WTC11 (cell line): ENCODE data around the gene C1QB. TPM values are rescaled to one million over a fixed set of nuclear protein-coding genes. Genes with fewer than 3 reads are reported as not detected.
A peak's percentile ranks its signal among the peaks of the same experiment; 100 is the strongest.

Experiments used
- ATAC-seq: fragments of 200-7000 bp; cut with Tn5 transposase; 2 replicates; pipeline ENCODE4 v1.10.0; 2021; ENCODE audit warnings: mild to moderate bottlenecking, moderate library complexity
- CTCF ChIA-PET: fragments of 300-600 bp; sonication (Branson Sonifier 250); formaldehyde crosslinking; loops from one replicate; lab custom pipeline; 2021; ENCODE audit warnings: antibody characterized with exemption; lab: Charles Lee
- POLR2A ChIA-PET: fragments of 350-600 bp; sonication (Branson Sonifier 250); formaldehyde crosslinking; loops from one replicate; lab custom pipeline; 2021; ENCODE audit warnings: antibody characterized with exemption; lab: Charles Lee
- DNase-seq: peaks from one replicate; pipeline ENCODE4 v3.0.0; 2021; ENCODE audit warnings: low spot score
- H3K27ac Mint-ChIP-seq: 2 replicates; pipeline ENCODE4 v1.8.0; 2021; ENCODE audit warnings: mixed read lengths
- H3K27me3 Mint-ChIP-seq: 2 replicates; pipeline ENCODE4 v1.8.0; 2021; ENCODE audit warnings: low read depth, mild to moderate bottlenecking, moderate library complexity, mixed read lengths
- H3K36me3 Mint-ChIP-seq: 2 replicates; pipeline ENCODE4 v1.8.0; 2021; ENCODE audit warnings: mixed read lengths
- H3K4me1 Mint-ChIP-seq: 2 replicates; pipeline ENCODE4 v1.8.0; 2022; ENCODE audit warnings: mixed read lengths
- H3K4me3 Mint-ChIP-seq: 2 replicates; pipeline ENCODE4 v1.8.0; 2021; ENCODE audit warnings: mild to moderate bottlenecking, moderate library complexity, mixed read lengths
- H3K9me3 Mint-ChIP-seq: 2 replicates; pipeline ENCODE4 v1.8.0; 2021; ENCODE audit warnings: mixed read lengths
- AR ChIP-seq: fragments of 250-450 bp; sonication (Bioruptor Pico); IDR thresholded peaks from 2 replicates; pipeline ENCODE4 v1.9.0; 2021; ENCODE audit warnings: mild to moderate bottlenecking
- ATF1 ChIP-seq: sonication (generic); formaldehyde crosslinking; IDR thresholded peaks from 2 replicates; pipeline ENCODE4 v1.8.1; 2023; ENCODE audit warnings: mild to moderate bottlenecking, moderate library complexity, missing genetic modification reagents
- ATF3 ChIP-seq: sonication (generic); formaldehyde crosslinking; conservative IDR thresholded peaks from 2 replicates; pipeline ENCODE4 v1.8.1; 2022; ENCODE audit warnings: mild to moderate bottlenecking, missing genetic modification reagents
- ATF6 ChIP-seq: sonication (generic); formaldehyde crosslinking; IDR thresholded peaks from 2 replicates; pipeline ENCODE4 v1.8.1; 2023; ENCODE audit warnings: mild to moderate bottlenecking, missing genetic modification reagents
- CDX4 ChIP-seq: fragments of 250-450 bp; sonication (Bioruptor Pico); IDR thresholded peaks from 2 replicates; pipeline ENCODE4 v1.9.0; 2021; ENCODE audit warnings: moderate library complexity, mild to moderate bottlenecking, inconsistent platforms, borderline replicate concordance
- CREB1 ChIP-seq: sonication (generic); formaldehyde crosslinking; IDR thresholded peaks from 2 replicates; pipeline ENCODE4 v1.8.0; 2023; ENCODE audit warnings: mild to moderate bottlenecking, missing genetic modification reagents
- CREM ChIP-seq: sonication (generic); formaldehyde crosslinking; IDR thresholded peaks from 2 replicates; pipeline ENCODE4 v1.8.1; 2022; ENCODE audit warnings: mild to moderate bottlenecking, missing genetic modification reagents, moderate library complexity
- ELF4 ChIP-seq: sonication (generic); formaldehyde crosslinking; IDR thresholded peaks from 2 replicates; pipeline ENCODE4 v1.8.1; 2022; ENCODE audit warnings: low read depth, mild to moderate bottlenecking, moderate library complexity, missing genetic modification reagents
- ETV6 ChIP-seq: sonication (generic); formaldehyde crosslinking; IDR thresholded peaks from 2 replicates; pipeline ENCODE4 v1.8.1; 2022; ENCODE audit warnings: mild to moderate bottlenecking, missing genetic modification reagents
- FOXP4 ChIP-seq: sonication (generic); formaldehyde crosslinking; IDR thresholded peaks from 2 replicates; pipeline ENCODE4 v1.8.0; 2022; ENCODE audit warnings: mild to moderate bottlenecking, missing genetic modification reagents
- GRHL2 ChIP-seq: fragments of 250-450 bp; sonication (Bioruptor Pico); IDR thresholded peaks from 2 replicates; pipeline ENCODE4 v1.8.0; 2022; ENCODE audit warnings: mild to moderate bottlenecking, moderate library complexity; ENCODE audit not compliant: insufficient replicate concordance, severe bottlenecking
- KAT7 ChIP-seq: sonication (generic); formaldehyde crosslinking; IDR thresholded peaks from 2 replicates; pipeline ENCODE4 v1.8.1; 2023; ENCODE audit warnings: missing genetic modification reagents, mild to moderate bottlenecking, borderline replicate concordance
- NFYB ChIP-seq: sonication (generic); formaldehyde crosslinking; conservative IDR thresholded peaks from 2 replicates; pipeline ENCODE4 v1.8.0; 2022; ENCODE audit warnings: low read depth, missing genetic modification reagents
- NR2C2 ChIP-seq: sonication (generic); formaldehyde crosslinking; IDR thresholded peaks from 2 replicates; pipeline ENCODE4 v1.8.0; 2022; ENCODE audit warnings: mild to moderate bottlenecking, missing genetic modification reagents
- RORB ChIP-seq: fragments of 250-450 bp; sonication (Bioruptor Pico); IDR thresholded peaks from 2 replicates; pipeline ENCODE4 v1.9.0; 2021; ENCODE audit warnings: mild to moderate bottlenecking
- SMAD3 ChIP-seq: sonication (generic); formaldehyde crosslinking; IDR thresholded peaks from 2 replicates; pipeline ENCODE4 v1.8.0; 2022; ENCODE audit warnings: missing genetic modification reagents, mild to moderate bottlenecking, borderline replicate concordance
- TEAD1 ChIP-seq: sonication (generic); formaldehyde crosslinking; IDR thresholded peaks from 2 replicates; pipeline ENCODE4 v1.8.0; 2022; ENCODE audit warnings: mild to moderate bottlenecking, missing genetic modification reagents
- USF2 ChIP-seq: sonication (generic); formaldehyde crosslinking; IDR thresholded peaks from 2 replicates; pipeline ENCODE4 v1.8.1; 2023; ENCODE audit warnings: mild to moderate bottlenecking, missing genetic modification reagents, moderate library complexity
- ZNF396 ChIP-seq: fragments of 250-450 bp; sonication (Bioruptor Pico); IDR thresholded peaks from 2 replicates; pipeline ENCODE4 v1.8.0; 2021; ENCODE audit warnings: mild to moderate bottlenecking, moderate library complexity, borderline replicate concordance
- total RNA-seq: library from RNA; stranded (reverse); gene quantifications from 3 replicates; pipeline ENCODE4 v1.2.3, GENCODE V29; 2021

The C1QB gene
- total RNA-seq, 1 experiment from 2014 or later: 0.61 TPM

- no peaks in the 10 kb centered on the region for H3K36me3 Mint-ChIP-seq
- TF ChIP-seq CREM (CRISPR knock-in tag): no peak
- TF ChIP-seq RORB (CRISPR knock-in tag): no peak
- H3K4me3 Mint-ChIP-seq: no peak overlapping the region
- peaks cover 8% of the 10 kb centered on the region for H3K4me1 Mint-ChIP-seq
- H3K27me3 Mint-ChIP-seq: peaks cover 13% of the 10 kb centered on the region
- ATAC-seq: no peak
- no peak overlapping the region for H3K27ac Mint-ChIP-seq
- POLR2A ChIA-PET: no interaction called here
- CTCF ChIA-PET: no interaction called here
- DNase-seq: no peak
- no peaks in the 10 kb centered on the region for H3K9me3 Mint-ChIP-seq
Observed at GRCh38 chr1:22606161-22606560, 46.9 kb upstream of the C1QB start.

GRCh38 chr1:22607154-22607553 is 45.9 kb upstream of the C1QB start:
- peak; percentile 69 for ATAC-seq
- H3K27me3 Mint-ChIP-seq: peaks cover 13% of the 10 kb centered on the region
- DNase-seq: peak; percentile 63

GRCh38 chr1:22608361-22608760 is 44.7 kb upstream of the C1QB start:
- Mint-ChIP-seq H3K4me1 (peaks cover 8% of the 10 kb centered on the region), H3K9me3 (no peaks in the 10 kb centered on the region), H3K36me3 (no peaks in the 10 kb centered on the region), H3K4me3 (no peak overlapping the region), H3K27me3 (peaks cover 13% of the 10 kb centered on the region), H3K27ac (no peak overlapping the region)
- DNase-seq: no peak
- no peak for ATAC-seq
- ChIA-PET CTCF (no interaction called here), POLR2A (no interaction called here)
- TF ChIP-seq ATF1 (CRISPR knock-in tag): no peak
- no peak for TF ChIP-seq ELF4 (CRISPR knock-in tag)
- no peak for TF ChIP-seq CDX4 (CRISPR knock-in tag)
- TF ChIP-seq TEAD1: no peak
- TF ChIP-seq ETV6: no peak
- no peak for TF ChIP-seq KAT7 (CRISPR knock-in tag)
- TF ChIP-seq USF2 (CRISPR knock-in tag): no peak
- no peak for TF ChIP-seq CREB1 (CRISPR knock-in tag)
- TF ChIP-seq RORB (CRISPR knock-in tag): no peak
- TF ChIP-seq AR (CRISPR knock-in tag): no peak
- TF ChIP-seq ZNF396: no peak
- TF ChIP-seq SMAD3 (CRISPR knock-in tag): no peak
- no peak for TF ChIP-seq NFYB (CRISPR knock-in tag)
- TF ChIP-seq ATF6 (CRISPR knock-in tag): no peak
- TF ChIP-seq ATF3 (CRISPR knock-in tag): no peak
- TF ChIP-seq GRHL2 (CRISPR knock-in tag): no peak

More at GRCh38 chr1:22607154-22607553, 45.9 kb upstream of the C1QB start:
- POLR2A ChIA-PET: no interaction called here
- Mint-ChIP-seq H3K4me3 (no peak overlapping the region), H3K9me3 (no peaks in the 10 kb centered on the region), H3K27ac (no peak overlapping the region), H3K4me1 (peaks cover 8% of the 10 kb centered on the region), H3K36me3 (no peaks in the 10 kb centered on the region)
- TF ChIP-seq FOXP4 (CRISPR knock-in tag) (0 out of 2 replicates have a peak, but pooled peaks have one; percentile 30), KAT7 (CRISPR knock-in tag) (no peak), NR2C2 (no peak)
- CTCF ChIA-PET: interaction anchor here (0.8 to 1.0 kb wide), 3 partner anchors 15 to 35 kb away, joined by 3 to 4 read pairs (median 3); no protein-coding TSS in a partner anchor
